SU-DHL-6 (cell line): ENCODE results near the gene CENPX.

Experiments used
- H2AFZ ChIP-seq: fragments of 200-600 bp; sonication (generic); 2 replicates; pipeline ENCODE4 v1.6.1; 2014; ENCODE audit warnings: low read depth, mild to moderate bottlenecking, moderate library complexity, mixed read lengths, antibody characterized with exemption, low read length; ENCODE audit not compliant: severe bottlenecking
- H3F3A ChIP-seq: fragments of 200-600 bp; shearing (Covaris generic); 2 replicates; pipeline ENCODE4 v1.6.0; 2016; ENCODE audit warnings: antibody characterized with exemption, mild to moderate bottlenecking; ENCODE audit not compliant: insufficient read depth
- H3K27ac ChIP-seq: fragments of 200-600 bp; sonication (generic); 2 replicates; pipeline ENCODE4 v1.5.1; 2016; ENCODE audit warnings: low read depth, mild to moderate bottlenecking, low read length, moderate library complexity, mixed read lengths
- H3K27me3 ChIP-seq: fragments of 200-600 bp; sonication (generic), shearing (Covaris generic); 2 replicates; pipeline ENCODE4 v1.6.0; 2014; ENCODE audit warnings: mild to moderate bottlenecking, low read length
- H3K36me3 ChIP-seq: fragments of 200-600 bp; sonication (generic); 2 replicates; pipeline ENCODE4 v1.6.1; 2014; ENCODE audit warnings: mild to moderate bottlenecking, low read length, mixed read lengths
- H3K4me2 ChIP-seq: fragments of 300-600, 200-600 bp; shearing (Covaris generic), sonication (generic); 2 replicates; pipeline ENCODE4 v1.6.0; 2014; ENCODE audit warnings: low read length, low read depth, mild to moderate bottlenecking; ENCODE audit not compliant: poor library complexity, severe bottlenecking
- H3K4me3 ChIP-seq: fragments of 200-600 bp; sonication (generic); 2 replicates; pipeline ENCODE4 v1.5.1; 2014; ENCODE audit warnings: antibody characterized with exemption, low read length, mild to moderate bottlenecking, mixed read lengths; ENCODE audit not compliant: insufficient read depth, poor library complexity, severe bottlenecking
- H3K79me2 ChIP-seq: fragments of 200-600 bp; sonication (generic); 2 replicates; pipeline ENCODE4 v1.6.1; 2014; ENCODE audit warnings: mild to moderate bottlenecking, low read length, moderate library complexity; ENCODE audit not compliant: insufficient read depth
- H3K9ac ChIP-seq: fragments of 200-600 bp; sonication (generic); 2 replicates; pipeline ENCODE4 v1.7.0; 2014; ENCODE audit warnings: mild to moderate bottlenecking, low read length
- H3K9me2 ChIP-seq: fragments of 200-600 bp; sonication (generic); replicated peaks from 2 replicates; pipeline ENCODE4 v1.6.1; 2014; ENCODE audit warnings: low read length; ENCODE audit not compliant: insufficient read depth
- H3K9me3 ChIP-seq: fragments of 200-600 bp; sonication (generic); 2 replicates; pipeline ENCODE4 v1.6.1; 2014; ENCODE audit warnings: low read length, mixed read lengths; ENCODE audit not compliant: insufficient read depth
- H4K20me1 ChIP-seq: fragments of 200-600 bp; sonication (generic); 2 replicates; pipeline ENCODE4 v1.6.1; 2014; ENCODE audit warnings: low read depth, mild to moderate bottlenecking, antibody characterized with exemption, low read length, moderate library complexity, mixed read lengths
- EZH2phosphoT487 ChIP-seq: fragments of 200-600 bp; sonication (generic), shearing (Covaris generic); conservative IDR thresholded peaks from 2 replicates; pipeline ENCODE4 v1.6.1; 2018; ENCODE audit warnings: mild to moderate bottlenecking, antibody characterized with exemption, low read length, moderate library complexity, mixed read lengths
- TF ChIP-seq, protein P1 (sequence below): fragments of 200-600 bp; sonication (generic); IDR thresholded peaks from one replicate; pipeline ENCODE4 v1.5.1; 2017; ENCODE audit warnings: antibody characterized with exemption, mild to moderate bottlenecking, low read length, moderate library complexity; ENCODE audit not compliant: insufficient read depth, poor library complexity, severe bottlenecking

CENPX gene

DNA sequence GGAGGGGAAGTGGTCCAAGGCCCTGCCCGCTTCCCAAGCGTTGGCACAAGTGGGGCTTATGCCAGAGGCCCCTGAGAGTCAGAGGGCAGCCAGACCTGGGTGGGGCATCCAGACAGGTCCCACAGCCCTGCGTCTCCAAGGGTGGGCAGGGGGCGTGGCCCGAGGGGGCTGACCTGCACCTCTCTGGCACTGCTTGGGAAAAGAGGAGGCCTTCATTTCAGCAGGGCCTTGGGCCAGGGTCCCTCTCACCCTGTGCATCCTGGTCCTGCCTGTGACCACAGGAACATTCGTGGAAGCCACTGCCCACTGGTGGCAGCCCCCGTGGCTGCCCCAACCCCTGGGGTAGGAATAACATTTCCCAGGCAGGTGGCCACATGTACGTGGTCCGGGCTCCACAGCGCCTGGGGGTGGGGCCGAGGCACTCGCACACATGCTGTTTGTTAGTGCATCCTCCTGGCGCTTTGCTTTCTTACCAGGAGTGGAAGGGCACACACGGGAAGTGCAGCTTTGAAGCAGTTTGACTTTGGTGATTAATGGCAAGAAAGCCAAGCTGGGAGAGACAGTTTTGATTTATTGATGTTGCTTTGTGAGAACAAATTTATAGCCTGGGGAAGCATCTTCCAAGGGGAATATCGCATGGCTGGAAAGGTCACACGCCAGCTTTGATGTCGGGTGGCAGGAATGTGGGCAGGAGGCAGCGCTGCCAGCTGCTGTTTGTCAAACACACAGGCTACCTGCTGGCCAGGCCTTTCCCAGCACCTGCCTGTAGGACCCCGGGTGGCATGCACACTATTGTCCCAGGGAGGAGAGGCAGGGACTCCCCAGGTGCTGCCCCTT lies 4.3 kb downstream of the CENPX start:
- H3K9me2 ChIP-seq = no peaks in the 10 kb centered on the region
- H3K9ac ChIP-seq = no peak overlapping the region
- H3K36me3 ChIP-seq = no peaks in the 10 kb centered on the region
- H3K27ac ChIP-seq = no peak overlapping the region
- TF ChIP-seq EZH2phosphoT487 = no peak
- TF ChIP-seq, protein P1, sequence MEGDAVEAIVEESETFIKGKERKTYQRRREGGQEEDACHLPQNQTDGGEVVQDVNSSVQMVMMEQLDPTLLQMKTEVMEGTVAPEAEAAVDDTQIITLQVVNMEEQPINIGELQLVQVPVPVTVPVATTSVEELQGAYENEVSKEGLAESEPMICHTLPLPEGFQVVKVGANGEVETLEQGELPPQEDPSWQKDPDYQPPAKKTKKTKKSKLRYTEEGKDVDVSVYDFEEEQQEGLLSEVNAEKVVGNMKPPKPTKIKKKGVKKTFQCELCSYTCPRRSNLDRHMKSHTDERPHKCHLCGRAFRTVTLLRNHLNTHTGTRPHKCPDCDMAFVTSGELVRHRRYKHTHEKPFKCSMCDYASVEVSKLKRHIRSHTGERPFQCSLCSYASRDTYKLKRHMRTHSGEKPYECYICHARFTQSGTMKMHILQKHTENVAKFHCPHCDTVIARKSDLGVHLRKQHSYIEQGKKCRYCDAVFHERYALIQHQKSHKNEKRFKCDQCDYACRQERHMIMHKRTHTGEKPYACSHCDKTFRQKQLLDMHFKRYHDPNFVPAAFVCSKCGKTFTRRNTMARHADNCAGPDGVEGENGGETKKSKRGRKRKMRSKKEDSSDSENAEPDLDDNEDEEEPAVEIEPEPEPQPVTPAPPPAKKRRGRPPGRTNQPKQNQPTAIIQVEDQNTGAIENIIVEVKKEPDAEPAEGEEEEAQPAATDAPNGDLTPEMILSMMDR = no peak
- H3K27me3 ChIP-seq = no peaks in the 10 kb centered on the region
- no peaks in the 10 kb centered on the region for H4K20me1 ChIP-seq
- H3F3A ChIP-seq = 0 out of 2 replicates have a peak, but pooled peaks cover 6% of the 10 kb centered on the region
- no peak overlapping the region for H2AFZ ChIP-seq
- H3K4me3 ChIP-seq = no peak overlapping the region
- H3K79me2 ChIP-seq = peaks cover 15% of the 10 kb centered on the region
- H3K4me2 ChIP-seq = no peak overlapping the region
- H3K9me3 ChIP-seq = no peaks in the 10 kb centered on the region

DNA sequence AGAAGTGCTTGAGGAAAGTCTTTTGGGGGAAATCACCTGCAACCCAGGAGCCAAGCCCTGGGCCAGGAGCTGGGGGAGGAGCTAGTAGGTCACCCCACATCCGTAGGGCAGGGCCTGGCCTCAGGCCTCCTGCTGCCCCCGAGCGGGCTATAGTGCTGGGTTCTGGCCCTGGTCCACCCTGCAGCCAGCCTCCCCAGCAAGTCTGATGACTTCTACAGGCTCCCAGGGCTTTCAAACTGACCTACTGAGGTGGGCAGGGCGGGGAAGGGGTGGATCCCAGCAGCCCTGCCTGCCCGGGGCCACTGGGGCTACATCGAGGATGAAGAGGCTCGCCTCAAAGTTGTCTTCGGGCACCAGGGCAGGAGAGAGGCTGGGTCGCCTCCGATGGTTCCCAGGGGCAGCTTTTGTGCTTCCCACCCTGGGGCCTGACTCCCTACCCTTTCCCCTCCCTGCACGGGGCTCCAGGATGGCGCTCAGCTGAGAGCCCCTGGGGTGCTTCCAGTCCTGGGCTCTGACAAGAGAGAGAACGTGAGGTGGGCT lies 5.0 kb downstream of the CENPX start:
- peaks cover 15% of the 10 kb centered on the region for H3K79me2 ChIP-seq
- H3K4me3 ChIP-seq = no peak overlapping the region
- H3K9me3 ChIP-seq = no peaks in the 10 kb centered on the region
- H3K36me3 ChIP-seq = no peaks in the 10 kb centered on the region
- H3F3A ChIP-seq = 0 out of 2 replicates have a peak, but pooled peaks cover 6% of the 10 kb centered on the region
- H3K27me3 ChIP-seq = no peaks in the 10 kb centered on the region
- H4K20me1 ChIP-seq = no peaks in the 10 kb centered on the region
- no peak overlapping the region for H3K4me2 ChIP-seq
- no peak overlapping the region for H2AFZ ChIP-seq
- H3K27ac ChIP-seq = peak overlapping the region; percentile 24
- TF ChIP-seq EZH2phosphoT487 = no peak
- TF ChIP-seq, protein P1 = no peak
- no peaks in the 10 kb centered on the region for H3K9me2 ChIP-seq
- H3K9ac ChIP-seq = no peak overlapping the region

DNA sequence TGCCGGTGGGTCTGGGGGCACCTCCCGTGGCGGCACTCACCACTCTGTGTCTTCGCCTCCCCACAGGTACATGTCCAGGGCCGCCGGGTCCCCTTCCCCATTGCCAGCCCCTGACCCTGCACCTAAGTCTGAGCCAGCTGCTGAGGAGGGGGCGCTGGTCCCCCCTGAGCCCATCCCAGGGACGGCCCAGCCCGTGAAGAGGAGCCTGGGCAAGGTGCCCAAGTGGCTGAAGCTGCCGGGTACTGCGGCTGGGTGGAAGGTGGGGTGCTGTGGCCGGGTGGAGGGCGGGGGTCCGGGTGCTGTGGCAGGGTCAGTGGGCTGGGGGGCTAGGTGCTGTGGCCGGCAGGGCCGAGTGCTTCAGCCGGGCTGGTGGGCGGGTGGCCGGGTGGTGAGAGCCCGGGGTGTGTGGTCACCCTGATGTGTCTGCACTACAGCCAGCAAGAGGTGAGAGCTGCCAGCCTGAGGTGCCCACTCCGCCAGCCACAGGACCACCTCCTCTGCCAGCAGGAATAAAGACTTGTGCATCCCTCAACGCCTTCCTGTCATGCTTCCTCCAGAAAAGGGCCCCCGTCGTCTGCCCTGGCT lies 5.7 kb downstream of the CENPX start:
- H3K9me2 ChIP-seq = no peaks in the 10 kb centered on the region
- H3K27ac ChIP-seq = peak overlapping the region; percentile 24; the same call in 1 of the 2 replicates
- H3F3A ChIP-seq = 0 out of 2 replicates have a peak, but pooled peaks cover 4% of the 10 kb centered on the region
- H3K4me2 ChIP-seq = no peak overlapping the region
- H3K4me3 ChIP-seq = no peak overlapping the region
- H3K36me3 ChIP-seq = no peaks in the 10 kb centered on the region
- H4K20me1 ChIP-seq = no peaks in the 10 kb centered on the region
- H2AFZ ChIP-seq = no peak overlapping the region
- no peaks in the 10 kb centered on the region for H3K9me3 ChIP-seq
- no peak overlapping the region for H3K9ac ChIP-seq
- peaks cover 8% of the 10 kb centered on the region for H3K79me2 ChIP-seq
- H3K27me3 ChIP-seq = no peaks in the 10 kb centered on the region
- TF ChIP-seq, protein P1 = no peak
